GM19351 (cell line): ENCODE results near the gene KCTD4.
"Not testable (repeated sequence)": the region's sequence is repeated elsewhere in the genome, so short reads cannot be mapped to it uniquely, and the experiment has no call there.

Experiments used
- ATAC-seq: cut with Tn5 transposase; IDR thresholded peaks from one replicate; pipeline ENCODE4 v1.9.1; 2021; ENCODE audit warnings: mild to moderate bottlenecking, moderate library complexity; ENCODE audit not compliant: unreplicated experiment

The KCTD4 gene

GRCh38 chr13:45200701-45201232, at the start of gene KCTD4:
Gene KCTD4, minus strand, starts transcription at chr13:45201045. Its CDS starts 6,478 bp downstream, at chr13:45194567.
- ATAC-seq: no peak

GRCh38 chr13:45249662-45250061, 48.8 kb upstream of the KCTD4 start:
- ATAC-seq: no peak

GRCh38 chr13:45244736-45245135, 43.9 kb upstream of the KCTD4 start:
- ATAC-seq: not testable (repeated sequence)

- no peak for ATAC-seq
These were observed 42.2 kb upstream of the KCTD4 start for GRCh38 chr13:45243077-45243476.

- ATAC-seq: no peak
These were observed 41.7 kb upstream of the KCTD4 start for GRCh38 chr13:45242524-45242923.

- ATAC-seq: no peak
These were observed 41.2 kb upstream of the KCTD4 start for GRCh38 chr13:45242070-45242469.

- ATAC-seq: no peak
These were observed 39.3 kb upstream of the KCTD4 start for GRCh38 chr13:45240143-45240542.

GRCh38 chr13:45238945-45239795, 38.3 kb upstream of the KCTD4 start:
- no peak for ATAC-seq

GRCh38 chr13:45232591-45232990, 31.7 kb upstream of the KCTD4 start:
- no peak for ATAC-seq

- ATAC-seq: no peak
These were observed 30.9 kb upstream of the KCTD4 start for GRCh38 chr13:45231722-45232121.

- no peak for ATAC-seq
These were observed 30.5 kb upstream of the KCTD4 start for GRCh38 chr13:45231305-45231704.

- no peak for ATAC-seq
These were observed 28.3 kb upstream of the KCTD4 start for GRCh38 chr13:45229172-45229571.

GRCh38 chr13:45228002-45228401, 27.2 kb upstream of the KCTD4 start:
- no peak for ATAC-seq

GRCh38 chr13:45226024-45226423, 25.2 kb upstream of the KCTD4 start:
- ATAC-seq: no peak

GRCh38 chr13:45225370-45225769, 24.5 kb upstream of the KCTD4 start:
- no peak for ATAC-seq

GRCh38 chr13:45224176-45224575, 23.3 kb upstream of the KCTD4 start:
- ATAC-seq: no peak

GRCh38 chr13:45222919-45223318, 22.1 kb upstream of the KCTD4 start:
- ATAC-seq: no peak

GRCh38 chr13:45222516-45222915, 21.7 kb upstream of the KCTD4 start:
- ATAC-seq: no peak

GRCh38 chr13:45220403-45220802, 19.6 kb upstream of the KCTD4 start:
- no peak for ATAC-seq

- no peak for ATAC-seq
These were observed 19.1 kb upstream of the KCTD4 start for GRCh38 chr13:45219938-45220375.

GRCh38 chr13:45219123-45219891, 18.5 kb upstream of the KCTD4 start:
- no peak for ATAC-seq

- ATAC-seq: no peak
These were observed 17.8 kb upstream of the KCTD4 start for GRCh38 chr13:45218689-45219088.
